HG02852 (cell line): ENCODE results near the gene MSI2.

Source experiments
- ATAC-seq: cut with Tn5 transposase; IDR thresholded peaks from one replicate; pipeline ENCODE4 v1.9.1; 2021; ENCODE audit warnings: mild to moderate bottlenecking, moderate library complexity; ENCODE audit not compliant: unreplicated experiment

The MSI2 gene

GRCh38 chr17:57425903-57426880, 169.9 kb downstream of the MSI2 start:
- no peak for ATAC-seq

GRCh38 chr17:57429966-57430365, 173.6 kb downstream of the MSI2 start:
- no peak for ATAC-seq

- ATAC-seq = no peak
Observed at GRCh38 chr17:57431415-57431814, 175.1 kb downstream of the MSI2 start.

- ATAC-seq = no peak
Observed at GRCh38 chr17:57432507-57433277, 176.4 kb downstream of the MSI2 start.

GRCh38 chr17:57433452-57433851, 177.1 kb downstream of the MSI2 start:
- no peak for ATAC-seq

GRCh38 chr17:57434361-57434760, 178.0 kb downstream of the MSI2 start:
- ATAC-seq = no peak

- no peak for ATAC-seq
Observed at GRCh38 chr17:57436565-57436964, 180.2 kb downstream of the MSI2 start.

GRCh38 chr17:57438066-57438731, 181.9 kb downstream of the MSI2 start:
- ATAC-seq = no peak

- ATAC-seq = no peak
Observed at GRCh38 chr17:57439651-57440050, 183.3 kb downstream of the MSI2 start.

- ATAC-seq = no peak
Observed at GRCh38 chr17:57440522-57441269, 184.4 kb downstream of the MSI2 start.

GRCh38 chr17:57441270-57441600, 184.9 kb downstream of the MSI2 start:
- no peak for ATAC-seq

- no peak for ATAC-seq
Observed at GRCh38 chr17:57442401-57442823, 186.1 kb downstream of the MSI2 start.

- no peak for ATAC-seq
Observed at GRCh38 chr17:57442914-57443571, 186.7 kb downstream of the MSI2 start.

GRCh38 chr17:57443781-57444180, 187.5 kb downstream of the MSI2 start:
- no peak for ATAC-seq

GRCh38 chr17:57444682-57445450, 188.5 kb downstream of the MSI2 start:
- ATAC-seq = no peak

GRCh38 chr17:57445772-57446472, 189.6 kb downstream of the MSI2 start:
- ATAC-seq = no peak

GRCh38 chr17:57447357-57447989, 191.2 kb downstream of the MSI2 start:
- no peak for ATAC-seq

- ATAC-seq = no peak
Observed at GRCh38 chr17:57447990-57448758, 191.9 kb downstream of the MSI2 start.
